Measurements from ENCODE around the gene AGFG2.
A peak's percentile ranks its signal among the peaks of the same experiment; 100 is the strongest.
"Not testable (repeated sequence)": the region's sequence is repeated elsewhere in the genome, so short reads cannot be mapped to it uniquely, and the experiment has no call there.

Gene AGFG2

GRCh38 chr7:100555701-100556100, 16.7 kb downstream of the AGFG2 start:
- no peak for DNase-seq

- DNase-seq: no peak
Measured at GRCh38 chr7:100556541-100556940, 17.5 kb downstream of the AGFG2 start.

DNA sequence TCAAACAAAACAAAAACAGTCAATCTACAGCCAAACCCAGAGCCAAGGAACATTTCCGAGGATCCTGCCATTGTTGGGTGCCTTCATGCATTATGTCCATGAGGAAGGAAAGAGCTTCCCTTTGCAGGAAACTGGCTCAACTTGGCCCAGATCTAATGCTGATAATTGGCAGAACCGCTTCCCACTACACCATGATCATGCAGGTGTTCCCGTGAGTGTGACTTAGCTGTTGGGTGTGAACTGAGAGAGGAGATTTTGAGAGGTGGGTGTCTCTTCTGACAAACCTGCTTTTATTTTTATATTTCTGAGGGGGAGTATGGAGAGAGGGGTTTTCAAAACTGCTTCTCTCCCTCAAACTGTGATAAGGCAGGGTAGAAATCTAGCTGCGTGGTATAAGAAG, 20.1 kb downstream of the AGFG2 start:
- no peak for DNase-seq

DNA sequence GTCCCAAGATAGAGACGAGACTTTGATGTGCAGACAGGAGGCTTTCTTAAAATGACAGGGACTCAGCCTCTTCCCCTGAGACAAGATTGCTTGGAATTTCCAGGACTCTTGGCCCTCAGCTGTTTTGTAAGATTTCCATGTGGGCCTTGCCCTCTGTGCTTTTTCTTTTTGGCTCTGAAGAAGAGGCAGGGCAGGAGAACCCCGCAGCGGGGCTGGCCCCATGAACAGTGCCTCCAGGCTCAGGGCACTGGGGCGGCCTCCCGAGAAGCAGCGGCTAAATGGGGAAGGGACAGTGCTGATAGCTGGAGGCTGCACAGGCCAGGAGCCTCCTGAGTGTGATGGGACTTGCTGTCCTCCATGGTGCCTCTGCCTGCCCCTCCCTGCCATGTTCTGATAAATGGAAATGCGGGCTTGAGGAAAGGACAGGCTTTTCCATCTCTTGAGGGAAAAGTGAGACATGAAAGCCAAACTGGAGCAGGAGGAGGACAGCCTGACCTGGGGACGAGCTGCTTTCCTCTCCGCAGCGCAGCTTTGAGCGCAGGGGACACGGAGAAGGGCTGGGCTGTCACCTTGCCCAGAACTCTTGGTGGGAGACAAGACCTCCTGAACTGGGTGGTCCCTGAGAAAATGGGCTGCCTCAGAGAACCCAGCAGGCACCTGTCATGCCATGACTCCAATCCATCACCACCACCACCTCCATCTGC, 22.6 kb downstream of the AGFG2 start:
- DNase-seq: no peak

DNA sequence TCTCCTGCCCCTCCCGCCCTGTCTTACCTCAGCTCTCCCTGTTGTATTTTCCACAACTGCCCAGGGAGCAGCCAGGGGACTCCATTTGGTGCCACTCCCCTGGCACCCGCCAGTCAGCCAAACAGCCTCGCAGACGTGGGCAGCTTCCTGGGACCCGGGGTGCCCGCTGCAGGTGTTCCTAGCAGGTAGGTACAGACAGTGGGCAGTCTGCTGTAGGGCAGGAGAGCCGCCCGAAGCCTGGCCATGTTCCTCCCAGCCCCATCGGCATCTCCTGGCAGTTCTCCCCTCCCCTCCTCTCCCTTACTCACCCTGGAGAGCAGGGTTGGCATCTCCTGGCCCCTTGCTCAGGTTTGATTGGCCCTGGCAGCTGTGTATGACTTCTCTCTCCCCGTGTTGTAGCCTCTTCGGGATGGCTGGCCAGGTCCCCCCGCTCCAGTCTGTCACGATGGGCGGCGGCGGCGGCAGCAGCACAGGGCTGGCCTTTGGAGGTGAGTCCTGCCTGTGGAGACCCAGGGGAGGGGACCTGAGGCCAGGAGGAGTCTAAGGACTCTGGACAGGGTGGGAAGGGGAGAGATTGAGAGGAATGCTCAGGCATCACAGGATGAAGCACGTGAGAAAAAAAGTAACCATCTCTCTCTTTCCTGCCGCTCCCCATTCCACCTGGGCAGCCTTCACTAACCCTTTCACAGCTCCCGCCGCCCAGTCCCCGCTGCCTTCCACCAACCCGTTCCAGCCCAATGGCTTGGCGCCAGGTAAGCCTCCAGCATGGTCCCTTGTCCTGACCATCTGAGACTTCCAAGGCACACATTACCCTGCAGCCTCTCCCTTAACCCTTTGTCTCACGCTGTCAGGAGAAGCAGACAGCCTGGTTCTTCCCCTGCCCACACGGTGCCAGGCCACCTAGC, 23.4 kb downstream of the AGFG2 start:
- no peak for DNase-seq

GRCh38 chr7:100563100-100563564, 24.1 kb downstream of the AGFG2 start:
- DNase-seq: no peak

DNA sequence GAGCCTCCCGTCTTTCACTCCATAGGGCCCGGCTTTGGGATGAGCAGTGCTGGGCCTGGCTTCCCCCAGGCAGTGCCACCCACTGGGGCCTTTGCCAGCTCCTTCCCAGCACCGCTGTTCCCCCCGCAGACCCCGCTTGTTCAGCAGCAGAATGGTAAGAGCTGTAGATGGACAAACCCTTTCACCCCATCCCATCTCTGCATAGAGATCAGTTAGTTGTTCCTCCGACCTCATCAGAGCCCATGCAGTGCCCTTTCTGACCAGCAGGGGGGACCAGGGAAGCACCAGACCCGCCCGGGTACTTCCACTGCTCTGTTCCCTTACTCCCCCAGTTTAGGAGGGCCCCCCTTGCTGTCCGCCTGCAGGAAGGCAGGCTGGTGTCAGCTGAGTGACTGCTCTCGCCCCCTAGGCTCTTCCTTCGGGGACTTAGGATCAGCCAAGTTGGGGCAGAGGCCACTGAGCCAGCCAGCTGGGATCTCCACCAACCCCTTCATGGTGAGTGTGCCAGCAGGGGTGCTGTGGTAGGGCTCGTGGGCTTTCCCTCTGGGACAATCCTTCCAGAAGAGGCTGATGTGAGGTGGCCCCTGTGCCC, 24.9 kb downstream of the AGFG2 start:
- peak; percentile 90 for DNase-seq

- DNase-seq: not testable (repeated sequence)
Measured at GRCh38 chr7:100564405-100564804, 25.4 kb downstream of the AGFG2 start.

DNA sequence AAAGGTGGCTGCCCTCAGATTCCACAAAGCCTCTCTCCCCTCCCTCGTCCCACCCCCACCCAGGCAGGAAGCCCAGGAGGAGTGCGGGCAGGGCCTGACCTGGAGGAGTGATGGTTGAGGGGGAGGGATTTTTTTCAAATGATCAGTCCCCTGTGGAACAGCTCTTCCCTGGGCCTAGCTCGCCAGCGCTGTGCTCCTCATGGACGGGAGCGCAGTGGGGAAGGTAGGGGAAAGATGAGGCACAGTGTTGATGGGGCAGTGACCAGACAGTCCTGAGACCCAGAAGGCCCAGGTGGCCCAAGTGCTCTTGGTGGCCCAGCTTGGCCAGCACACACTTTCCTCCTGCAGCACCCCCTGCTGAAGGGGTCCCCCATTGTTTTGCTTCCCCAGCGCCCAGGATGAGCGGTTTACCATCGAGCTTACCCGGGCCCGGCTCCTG, 26.1 kb downstream of the AGFG2 start:
- DNase-seq: no peak

DNA sequence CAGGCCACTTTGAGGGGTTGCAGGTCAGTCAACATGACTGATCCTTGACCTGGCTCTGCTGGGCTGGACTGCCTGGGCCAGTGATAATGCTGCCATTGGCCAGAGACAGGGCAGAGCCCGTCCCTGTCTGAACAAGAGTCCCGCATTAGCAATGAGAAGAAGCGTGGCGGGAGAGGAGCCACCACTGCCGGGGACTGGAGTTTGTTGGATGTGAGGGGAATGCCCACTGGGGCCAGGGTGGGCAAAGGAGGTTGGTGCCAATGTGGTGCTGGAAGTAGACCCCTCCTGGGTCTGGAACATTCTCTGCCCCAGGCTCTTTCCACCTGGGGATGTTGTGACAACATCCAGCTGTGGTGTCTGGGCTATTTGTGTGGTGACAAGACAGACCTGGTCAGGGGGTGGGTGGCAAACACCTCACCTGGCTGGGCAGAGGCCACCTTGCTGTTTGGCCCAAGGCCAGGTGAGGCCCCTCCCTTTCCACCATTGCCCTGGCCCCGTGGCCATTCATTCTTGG, 27.1 kb downstream of the AGFG2 start:
- DNase-seq: no peak

- DNase-seq: no peak
Measured at GRCh38 chr7:100567031-100567730, 28.2 kb downstream of the AGFG2 start.

GRCh38 chr7:100567751-100568175, 28.8 kb downstream of the AGFG2 start:
- no peak for DNase-seq

DNA sequence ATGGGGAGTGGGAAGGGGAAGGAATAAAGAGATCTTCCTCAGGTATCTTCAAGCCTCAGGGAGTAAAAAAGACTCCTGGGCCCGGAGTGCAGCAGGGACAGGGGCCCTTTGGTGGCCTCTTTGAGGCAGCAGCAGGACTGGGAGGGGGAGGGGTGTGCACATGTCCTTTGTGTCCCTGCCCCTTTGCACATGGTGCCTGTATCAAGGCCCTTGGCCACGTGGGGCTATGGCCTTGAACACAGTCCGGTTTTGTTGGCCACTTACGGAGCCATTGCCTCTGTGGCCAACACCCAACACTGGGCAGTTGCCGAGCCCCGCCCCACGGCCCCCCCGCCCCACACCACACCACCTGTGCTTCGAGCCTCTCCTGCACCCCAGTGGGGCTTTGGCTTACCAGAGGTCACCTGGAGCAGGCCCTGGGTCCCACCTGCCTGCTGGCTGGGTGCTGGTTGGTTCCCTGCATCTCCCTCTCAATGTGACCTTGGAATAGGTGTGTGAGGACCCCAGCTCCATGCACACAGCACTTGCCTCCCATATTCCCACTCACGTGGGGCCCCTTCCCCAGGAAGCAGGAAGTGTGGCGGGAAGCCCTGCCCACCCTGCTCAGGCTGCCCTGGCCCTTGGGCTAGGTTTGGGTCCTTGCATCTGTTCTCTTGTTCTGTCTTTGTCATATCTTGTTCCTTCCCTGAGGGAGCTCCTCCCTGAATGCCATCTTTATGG, 29.3 kb downstream of the AGFG2 start:
- no peak for DNase-seq

DNA sequence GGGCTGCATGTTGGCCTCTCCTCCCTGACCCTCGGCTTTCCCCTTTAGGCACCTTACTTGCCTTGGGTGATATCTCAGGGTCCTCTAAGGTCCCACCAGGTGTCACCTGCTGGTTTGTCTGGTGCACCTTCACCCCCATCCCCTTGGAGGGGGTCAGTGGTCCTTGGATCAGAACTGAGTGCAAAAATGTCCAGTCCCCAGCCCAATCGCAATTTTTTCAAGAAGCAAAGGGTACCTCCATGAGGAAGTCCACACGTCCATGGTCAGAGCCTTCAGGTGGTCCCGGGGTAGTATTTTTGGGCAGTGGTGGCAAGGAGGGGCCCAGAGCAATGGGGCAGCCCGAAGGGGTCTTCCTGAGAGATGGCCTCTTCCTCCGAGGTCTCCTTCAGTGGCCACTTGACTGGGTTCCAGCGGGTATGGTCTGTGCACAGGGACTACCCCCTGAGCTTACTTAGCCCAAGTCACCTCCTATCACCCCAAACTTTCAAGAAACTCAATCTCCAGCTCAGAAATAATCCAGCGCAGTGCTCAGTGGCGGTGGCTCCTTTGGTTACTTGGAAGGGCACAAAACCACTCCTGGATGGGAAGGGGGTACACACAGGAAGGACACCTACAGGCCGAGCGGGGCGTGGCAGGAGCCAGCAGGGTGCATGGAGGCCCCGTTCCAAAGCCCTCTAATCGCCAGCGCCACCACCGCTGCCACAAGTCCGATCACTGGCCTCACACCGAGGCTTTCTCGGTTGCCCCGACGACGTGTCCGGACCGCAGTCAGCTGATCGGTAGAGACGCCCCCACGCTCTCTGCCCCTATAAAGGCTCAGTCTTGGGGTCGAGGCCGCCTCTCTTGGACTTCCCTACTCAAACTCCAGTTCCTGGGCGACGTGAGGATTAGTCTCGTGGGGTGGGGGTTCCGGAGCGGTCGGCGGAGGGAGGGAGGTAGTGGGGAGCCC, 30.2 kb downstream of the AGFG2 start:
- peak; percentile 69 for DNase-seq

DNA sequence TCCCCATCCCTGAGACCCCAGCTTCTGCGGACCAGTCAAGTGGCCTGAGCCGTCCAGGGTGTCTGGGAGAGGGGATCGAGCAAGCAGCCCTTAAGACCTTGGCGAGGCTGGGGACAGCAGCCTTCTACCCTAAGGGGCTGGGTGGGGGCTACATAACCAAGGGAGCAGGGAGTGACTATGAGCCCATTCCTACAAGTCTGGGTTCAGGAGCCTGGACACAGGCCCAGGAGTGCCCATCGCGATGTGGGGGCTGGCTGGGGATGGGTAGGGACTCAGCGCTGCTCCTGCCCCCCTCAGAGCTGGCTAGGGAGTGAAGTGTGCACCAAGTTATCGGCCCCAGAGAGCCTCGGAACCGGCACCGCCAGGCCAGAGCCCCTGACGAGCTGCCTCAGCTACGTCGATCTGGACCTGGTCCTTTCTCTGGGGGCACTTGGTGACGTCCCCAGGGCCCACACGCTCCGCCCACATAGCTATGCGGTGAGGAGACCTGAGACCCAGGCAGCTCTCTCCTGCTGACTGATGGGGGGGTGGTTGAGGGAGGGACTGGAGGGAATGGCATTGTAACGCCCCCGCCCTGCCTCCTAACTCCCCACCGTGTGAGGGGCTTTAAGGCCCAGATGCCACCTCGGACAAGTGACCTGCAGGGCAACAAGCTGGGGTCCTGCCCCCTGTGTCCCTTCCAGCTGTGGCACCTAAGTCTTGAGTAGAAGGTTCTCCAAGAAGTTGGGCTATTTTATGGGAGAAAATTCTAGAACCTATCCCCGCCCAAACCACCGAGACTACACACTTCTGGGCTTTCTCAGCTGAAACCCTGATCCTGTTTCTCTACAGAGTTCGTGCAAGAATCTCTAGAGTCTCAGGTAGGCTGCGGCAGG, 32.2 kb downstream of the AGFG2 start:
- DNase-seq: no peak

DNA sequence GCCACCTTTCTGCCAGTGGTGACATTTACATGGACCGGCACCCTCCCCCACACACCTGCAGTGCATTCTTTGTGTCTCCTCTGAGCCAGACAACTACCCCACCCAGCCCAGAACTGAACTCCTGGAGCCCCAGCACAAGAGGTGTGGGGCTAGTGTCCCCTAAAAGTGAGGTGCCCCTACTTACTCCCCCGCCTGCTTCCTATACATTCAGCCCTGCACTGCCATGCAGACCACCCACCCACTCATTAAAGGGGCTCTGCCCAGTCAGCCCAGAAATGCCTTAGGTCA, 32.8 kb downstream of the AGFG2 start:
- no peak for DNase-seq

- no peak for DNase-seq
Measured at GRCh38 chr7:100572281-100572948, 33.4 kb downstream of the AGFG2 start.

- no peak for DNase-seq
Measured at GRCh38 chr7:100572949-100573675, 34.1 kb downstream of the AGFG2 start.

Data from activated CD4-positive, alpha-beta T cell treated with anti-CD3 and anti-CD28 coated beads for 48 hours (primary cell).